ENCODE measurements around the gene SACS. TPM values are rescaled to one million over a fixed set of nuclear protein-coding genes. Genes with fewer than 3 reads are reported as not detected.

SACS gene
- total RNA-seq, 1 experiment from 2014 or later, result 53.0 TPM

DNA sequence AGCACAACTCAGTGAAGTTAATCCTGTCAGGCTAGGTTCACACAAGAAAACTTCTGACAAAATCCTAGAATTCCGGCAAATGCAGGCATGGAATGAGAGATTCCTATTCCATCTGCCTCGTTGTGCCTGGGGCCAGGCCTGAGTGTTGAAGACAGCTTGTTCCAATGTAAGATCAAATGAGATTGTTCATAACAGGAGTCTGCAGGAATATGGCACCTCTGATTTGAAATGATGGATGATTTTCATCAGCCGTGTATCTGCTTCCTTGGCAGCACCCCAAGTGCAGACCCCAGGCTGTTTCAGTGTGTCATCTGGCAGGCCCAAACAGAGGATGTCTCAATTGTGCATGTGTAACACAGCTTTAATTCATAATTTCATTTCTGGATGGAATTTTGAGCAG is 35.3 kb upstream of the SACS start:
- Histone ChIP-seq H2AFZ (ENCODE audit: low read length) (no peak overlapping the region), H3K4me2 (ENCODE audit: insufficient read depth, insufficient read length, low read length) (no peak overlapping the region), H3K23ac (ENCODE audit: insufficient read length, low read depth, low read length) (no peak overlapping the region), H4K5ac (ENCODE audit: insufficient read length, low read depth, low read length) (no peak overlapping the region), H3K79me2 (ENCODE audit: insufficient read depth, low read length) (no peaks in the 10 kb centered on the region), H3T11ph (ENCODE audit: low read length) (no peak overlapping the region), H2BK15ac (ENCODE audit: low read depth, low read length) (no peak overlapping the region), H3K18ac (ENCODE audit: insufficient read length, low read depth, low read length) (no peak overlapping the region), H3K9me3 (ENCODE audit: control insufficient read depth, low read depth, low read length) (no peaks in the 10 kb centered on the region), H2BK20ac (ENCODE audit: low read depth, low read length, poor library complexity, severe bottlenecking) (no peak overlapping the region), H2BK120ac (ENCODE audit: low read depth, low read length, poor library complexity, severe bottlenecking) (no peak overlapping the region), H4K8ac (replicated peaks; ENCODE audit: insufficient read length, low read depth, low read length) (no peak overlapping the region), H4K20me1 (ENCODE audit: control insufficient read depth, insufficient read depth, insufficient read length) (no peaks in the 10 kb centered on the region), H2BK5ac (ENCODE audit: insufficient read length, low read length) (no peak overlapping the region), H3K4me1 (ENCODE audit: insufficient read depth, low read length) (peaks cover 5% of the 10 kb centered on the region; the same call in 1 of the 2 replicates), H3K9ac (ENCODE audit: extremely low read depth, insufficient read length, low read length) (no peak overlapping the region), H3K79me1 (ENCODE audit: insufficient read depth, low read depth, low read length, poor library complexity, severe bottlenecking) (no peaks in the 10 kb centered on the region), H2BK12ac (ENCODE audit: insufficient read length, low read depth, low read length) (no peak overlapping the region), H3K4ac (ENCODE audit: low read depth, low read length) (no peak overlapping the region), H3K56ac (ENCODE audit: insufficient read length, low read depth, low read length) (no peak overlapping the region), H3K14ac (ENCODE audit: insufficient read depth, low read length) (no peak overlapping the region), H2AK5ac (ENCODE audit: insufficient read length, low read length) (no peak overlapping the region), H3K23me2 (ENCODE audit: insufficient read length, low read depth, low read length, poor library complexity, severe bottlenecking) (peaks cover 4% of the 10 kb centered on the region), H3K27ac (ENCODE audit: insufficient read length, low read depth, low read length) (no peak overlapping the region), H4K91ac (ENCODE audit: insufficient read length, low read depth, low read length) (no peak overlapping the region), H3K27me3 (ENCODE audit: insufficient read depth, low read length) (no peaks in the 10 kb centered on the region; the same call in 1 of the 2 replicates)
- H3K9me3 Mint-ChIP-seq, result peaks cover 5 to 6% of the 10 kb centered on the region in 2 experiments; a peak in 4 of 5 replicates
- H3K4me3 Mint-ChIP-seq, result no peak overlapping the region
- no peak overlapping the region for H3K27ac Mint-ChIP-seq
- peaks cover 28 to 38% of the 10 kb centered on the region in 2 experiments for H3K4me1 Mint-ChIP-seq
- H3K27me3 Mint-ChIP-seq (ENCODE audit: low read depth), result peaks cover 16% of the 10 kb centered on the region
- TF ChIP-seq, protein P1, sequence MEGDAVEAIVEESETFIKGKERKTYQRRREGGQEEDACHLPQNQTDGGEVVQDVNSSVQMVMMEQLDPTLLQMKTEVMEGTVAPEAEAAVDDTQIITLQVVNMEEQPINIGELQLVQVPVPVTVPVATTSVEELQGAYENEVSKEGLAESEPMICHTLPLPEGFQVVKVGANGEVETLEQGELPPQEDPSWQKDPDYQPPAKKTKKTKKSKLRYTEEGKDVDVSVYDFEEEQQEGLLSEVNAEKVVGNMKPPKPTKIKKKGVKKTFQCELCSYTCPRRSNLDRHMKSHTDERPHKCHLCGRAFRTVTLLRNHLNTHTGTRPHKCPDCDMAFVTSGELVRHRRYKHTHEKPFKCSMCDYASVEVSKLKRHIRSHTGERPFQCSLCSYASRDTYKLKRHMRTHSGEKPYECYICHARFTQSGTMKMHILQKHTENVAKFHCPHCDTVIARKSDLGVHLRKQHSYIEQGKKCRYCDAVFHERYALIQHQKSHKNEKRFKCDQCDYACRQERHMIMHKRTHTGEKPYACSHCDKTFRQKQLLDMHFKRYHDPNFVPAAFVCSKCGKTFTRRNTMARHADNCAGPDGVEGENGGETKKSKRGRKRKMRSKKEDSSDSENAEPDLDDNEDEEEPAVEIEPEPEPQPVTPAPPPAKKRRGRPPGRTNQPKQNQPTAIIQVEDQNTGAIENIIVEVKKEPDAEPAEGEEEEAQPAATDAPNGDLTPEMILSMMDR (conservative IDR thresholded peaks at IDR 0.05), result no peak
- peaks cover 0 to 7% (median 0%) of the 10 kb centered on the region in 3 experiments; a peak in 2 of 7 replicates for H3K36me3 Mint-ChIP-seq (ENCODE audit: insufficient read depth in 1 of 3, low read depth in 3 of 3)
- no CpG with 5 or more reads among the region's 3 CpGs for WGBS (ENCODE audit: extremely low coverage, insufficient read length, low lambda C conversion rate)
- no peak for DNase-seq
